Endothelial cell of umbilical vein (primary cell): ENCODE data around the gene SLC25A23. TPM values are rescaled to one million over a fixed set of nuclear protein-coding genes. Genes with fewer than 3 reads are reported as not detected.

ENCODE experiments used
- BruUV-seq: library from RNA; stranded (reverse); fragments of 400-500 nt; replicated peaks from 2 replicates; lab custom pipeline; 2021; lab: Mats Ljungman, UMichigan
- CTCF ChIA-PET: fragments of 300-600, 350-600 bp; sonication (Branson Sonifier 250); formaldehyde crosslinking; loops from one replicate; lab custom pipeline; 2021; ENCODE audit warnings: antibody characterized with exemption, inconsistent platforms; lab: Charles Lee
- POLR2A ChIA-PET: fragments of 300-600, 350-600 bp; sonication (Branson Sonifier 250); formaldehyde crosslinking; loops from one replicate; lab custom pipeline; 2021; ENCODE audit warnings: antibody characterized with exemption, inconsistent platforms; lab: Charles Lee
- DNase-seq: peaks from one replicate; pipeline ENCODE4 v3.0.0-alpha.2; 2011; ENCODE audit warnings: low read depth, low spot score
- FAIRE-seq: peaks from 2 replicates; lab custom pipeline; 2011; peaks lifted over from hg19 to GRCh38; lab: Jason Lieb, UNC
- H2AFZ ChIP-seq: 2 replicates; pipeline ENCODE4 v1.6.0; 2012; ENCODE audit warnings: low read depth, low read length, control low read depth, inconsistent platforms
- H3K27ac ChIP-seq: 2 replicates; pipeline ENCODE4 v1.5.1; 2011; ENCODE audit warnings: low read depth, mild to moderate bottlenecking, control low read depth, low read length, moderate library complexity; ENCODE audit not compliant: insufficient read depth
- H3K27me3 ChIP-seq, 2 experiments: 2 replicates each; pipeline versions ENCODE4 v1.6.0 to v1.6.1; 2011; ENCODE audit warnings: low read length in 2 of 2, mixed read lengths in 1 of 2; ENCODE audit not compliant: control insufficient read depth in 2 of 2, insufficient read depth in 2 of 2
- H3K36me3 ChIP-seq, 2 experiments: 2 replicates in 1 of 2; 3 replicates in 1 of 2; pipeline ENCODE4 v1.5.1; 2011; ENCODE audit warnings: low read length in 2 of 2, mild to moderate bottlenecking in 1 of 2, moderate library complexity in 1 of 2; ENCODE audit not compliant: control insufficient read depth in 2 of 2, insufficient read depth in 2 of 2; ENCODE audit errors: extremely low read depth in 1 of 2
- H3K4me1 ChIP-seq: 3 replicates; pipeline ENCODE4 v1.5.1; 2011; ENCODE audit warnings: mild to moderate bottlenecking, low read length; ENCODE audit not compliant: control insufficient read depth, insufficient read depth; ENCODE audit errors: extremely low read depth
- H3K4me2 ChIP-seq: 2 replicates; pipeline ENCODE4 v1.6.1; 2011; ENCODE audit warnings: low read length, control low read depth, mixed read lengths; ENCODE audit not compliant: insufficient read depth
- H3K4me3 ChIP-seq, 3 experiments: fragments of 200-600 bp in 1 of 3; sonication (generic), shearing (Covaris generic) in 1 of 3; replicated peaks in 1 of 3; 2 replicates each; pipeline ENCODE4 v1.5.1; 2011 to 2016; ENCODE audit warnings: control low read depth in 3 of 3, low read length in 3 of 3, mild to moderate bottlenecking in 2 of 3, inconsistent platforms in 1 of 3, low read depth in 1 of 3, moderate library complexity in 1 of 3; ENCODE audit not compliant: insufficient read depth in 1 of 3
- H3K79me2 ChIP-seq: 2 replicates; pipeline ENCODE4 v1.6.0; 2012; ENCODE audit warnings: low read length, inconsistent platforms; ENCODE audit not compliant: control insufficient read depth, insufficient read depth
- H3K9ac ChIP-seq: replicated peaks from 2 replicates; pipeline ENCODE3; 2011; ENCODE audit warnings: low read length, control low read depth; ENCODE audit not compliant: insufficient read depth; ENCODE audit errors: extremely low read depth
- H3K9me1 ChIP-seq: replicated peaks from 3 replicates; pipeline ENCODE4 v1.6.0; 2011; ENCODE audit warnings: mild to moderate bottlenecking, low read length; ENCODE audit not compliant: control insufficient read depth, insufficient read depth; ENCODE audit errors: extremely low read depth
- H3K9me3 ChIP-seq: replicated peaks from 2 replicates; pipeline ENCODE4 v1.5.1; 2012; ENCODE audit warnings: low read length, inconsistent platforms; ENCODE audit not compliant: control insufficient read depth, insufficient read depth
- H4K20me1 ChIP-seq: replicated peaks from 2 replicates; pipeline ENCODE3; 2011; ENCODE audit warnings: mild to moderate bottlenecking, low read length; ENCODE audit not compliant: control insufficient read depth, insufficient read depth; ENCODE audit errors: extremely low read depth
- EZH2 ChIP-seq: IDR thresholded peaks from 2 replicates; pipeline ENCODE4 v1.6.1; 2012; ENCODE audit warnings: borderline replicate concordance, low read depth, mild to moderate bottlenecking, moderate library complexity, low read length, inconsistent platforms; ENCODE audit not compliant: severe bottlenecking
- POLR2AphosphoS5 ChIP-seq: IDR thresholded peaks from 2 replicates; pipeline ENCODE4 v1.6.1; 2012; ENCODE audit warnings: low read depth, mild to moderate bottlenecking, control low read depth, low read length, moderate library complexity; ENCODE audit not compliant: insufficient read depth
- dilution Hi-C: fragments of 300-500 bp; cut with MboI; formaldehyde crosslinking; loops from one replicate; pipeline ENCODE4 v1.15.0; 2019; ENCODE audit warnings: low sequenced_read_pairs; ENCODE audit not compliant: extremely low pct_ligation_motif_present
- intact Hi-C: fragments of 100-400 bp; cut with micrococcal nuclease; formaldehyde crosslinking; loops from one replicate; pipeline ENCODE4 v1.10.0; 2022
- polyA plus RNA-seq, 4 experiments: library from polyadenylated mRNA; depleted of rRNA in 3 of 4; stranded (reverse) in 3 of 4; unstranded in 1 of 4; fragments of >200 nt; gene quantifications; 2 replicates each; pipeline versions ENCODE4 v1.2.1 to v1.2.3, GENCODE V29; 2011 to 2012; ENCODE audit warnings: missing spikeins in 1 of 4
- total RNA-seq: library from RNA; stranded (reverse); gene quantifications from 2 replicates; pipeline ENCODE4 v1.2.3, GENCODE V29; 2021
- TF ChIP-seq, protein P1 (sequence below): IDR thresholded peaks from 2 replicates; pipeline ENCODE4 v1.6.1; 2011; ENCODE audit not compliant: insufficient read depth, insufficient read length

Gene SLC25A23
- total and polyA plus RNA-seq, 2 donors (not counting 3 experiments of a cell fraction or from before 2014, with no cell fraction given), result 12.8 to 33.5 TPM

DNA sequence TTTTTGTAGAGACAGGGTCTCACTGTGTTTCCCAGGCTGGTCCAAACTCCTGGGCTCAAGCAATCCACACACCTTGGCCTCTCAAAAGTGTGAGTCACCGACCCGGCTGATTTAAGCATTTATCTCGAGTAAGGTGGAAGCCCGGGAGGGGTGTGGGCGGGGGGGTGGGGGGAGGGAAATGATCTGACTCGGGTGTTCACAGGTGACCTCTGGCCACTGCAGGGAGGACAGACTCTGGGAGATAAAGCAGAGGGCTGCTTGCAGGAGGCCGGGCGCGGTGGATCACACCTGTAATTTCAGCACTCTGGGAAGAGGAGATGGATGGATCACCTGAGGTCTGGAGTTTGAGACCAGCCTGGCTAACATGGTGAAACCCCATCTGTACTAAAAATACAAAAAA lies 14.1 kb upstream of the SLC25A23 start:
- Histone ChIP-seq H3K79me2 (no peaks in the 10 kb centered on the region), H3K9me3 (no peaks in the 10 kb centered on the region), H3K4me3 (no peak overlapping the region), H3K9me1 (no peaks in the 10 kb centered on the region), H3K4me1 (peaks cover 2% of the 10 kb centered on the region), H4K20me1 (no peaks in the 10 kb centered on the region), H3K9ac (no peak overlapping the region), H3K4me2 (no peak overlapping the region), H3K27ac (no peak overlapping the region), H3K27me3 (peaks cover 0 to 9% of the 10 kb centered on the region in 2 experiments), H3K36me3 (no peaks in the 10 kb centered on the region), H2AFZ (no peak overlapping the region)
- intact Hi-C loops, result no loop called here
- DNase-seq (no peak), FAIRE-seq (no peak)
- no TSS peak for BruUV-seq
- dilution Hi-C loops, result no loop called here
- ChIA-PET CTCF (no interaction called here), POLR2A (no interaction called here)
- TF ChIP-seq, protein P1, sequence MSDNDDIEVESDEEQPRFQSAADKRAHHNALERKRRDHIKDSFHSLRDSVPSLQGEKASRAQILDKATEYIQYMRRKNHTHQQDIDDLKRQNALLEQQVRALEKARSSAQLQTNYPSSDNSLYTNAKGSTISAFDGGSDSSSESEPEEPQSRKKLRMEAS, result no peak

DNA sequence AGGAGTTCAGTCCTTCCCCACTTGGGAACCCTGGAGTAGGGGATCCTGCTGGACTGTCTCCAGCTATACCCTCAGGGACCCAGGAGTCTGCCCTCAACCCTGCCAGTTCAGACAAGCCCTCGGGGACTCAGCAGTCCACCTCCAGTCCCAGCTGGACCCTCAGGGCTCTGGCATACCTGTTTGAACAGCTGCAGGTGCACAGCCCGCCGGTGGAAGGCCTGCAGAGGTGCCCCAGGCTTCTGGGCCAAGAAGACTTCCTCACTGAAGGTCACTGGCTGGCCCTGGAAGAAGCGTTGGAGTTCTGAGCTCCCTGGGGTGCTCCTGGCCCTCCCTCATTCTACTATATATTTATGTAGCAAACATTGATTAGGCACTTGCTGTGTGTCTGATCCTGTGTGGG lies 13.1 kb upstream of the SLC25A23 start:
- no TSS peak for BruUV-seq
- Histone ChIP-seq H3K9ac (no peak overlapping the region), H2AFZ (no peak overlapping the region)

More for the DNA sequence above, 13.1 kb upstream of the SLC25A23 start:
- FAIRE-seq (no peak), DNase-seq (no peak)
- Histone ChIP-seq H3K79me2 (no peaks in the 10 kb centered on the region), H3K27me3 (peaks cover 0 to 9% of the 10 kb centered on the region in 2 experiments), H3K9me1 (no peaks in the 10 kb centered on the region), H3K36me3 (no peaks in the 10 kb centered on the region), H3K9me3 (no peaks in the 10 kb centered on the region), H3K4me2 (no peak overlapping the region), H3K4me3 (no peak overlapping the region), H4K20me1 (no peaks in the 10 kb centered on the region), H3K27ac (no peak overlapping the region), H3K4me1 (peaks cover 2% of the 10 kb centered on the region)
- TF ChIP-seq EZH2 (no peak), POLR2AphosphoS5 (no peak)
- ChIA-PET CTCF (no interaction called here), POLR2A (interaction anchor here (0.5 kb wide), 1 partner anchor 526 kb away, joined by 3 read pairs; no protein-coding TSS in a partner anchor)
- dilution Hi-C loops, result no loop called here
- intact Hi-C loops, result no loop called here
